Liver (tissue), 9 donors: ENCODE results near the gene KMT2E. TPM values are rescaled to one million over a fixed set of nuclear protein-coding genes. Genes with fewer than 3 reads are reported as not detected.

Experiments used
- DNase-seq: peaks from one replicate; pipeline ENCODE4 v3.0.0-alpha.2; 2017; ENCODE audit warnings: low spot score
- H3K27ac ChIP-seq, 2 donors: one replicate each; pipeline ENCODE4 v1.7.0; 2013; ENCODE audit warnings: inconsistent platforms in 2 of 2, low read length in 2 of 2, control low read depth in 1 of 2, low read depth in 1 of 2, mild to moderate bottlenecking in 1 of 2
- H3K27me3 ChIP-seq, 4 donors: one replicate each; pipeline versions ENCODE4 v1.6.1 to v1.7.0; 2013; ENCODE audit warnings: low read length in 3 of 4, inconsistent platforms in 1 of 4, mild to moderate bottlenecking in 1 of 4, moderate library complexity in 1 of 4; ENCODE audit not compliant: control insufficient read depth in 4 of 4, insufficient read depth in 4 of 4
- H3K36me3 ChIP-seq, 4 donors: one replicate each; pipeline versions ENCODE4 v1.6.1 to v1.7.0; 2013; ENCODE audit warnings: low read length in 3 of 4, mild to moderate bottlenecking in 3 of 4, low read depth in 1 of 4, moderate library complexity in 1 of 4; ENCODE audit not compliant: control insufficient read depth in 4 of 4, insufficient read depth in 3 of 4
- H3K4me1 ChIP-seq, 4 donors: one replicate each; pipeline versions ENCODE4 v1.6.1 to v1.7.0; 2013; ENCODE audit warnings: low read length in 3 of 4, mild to moderate bottlenecking in 3 of 4, moderate library complexity in 1 of 4; ENCODE audit not compliant: control insufficient read depth in 4 of 4, insufficient read depth in 4 of 4
- H3K4me3 ChIP-seq, 3 donors: one replicate each; pipeline versions ENCODE4 v1.6.1 to v1.7.0; 2013; ENCODE audit warnings: low read length in 3 of 3, control low read depth in 1 of 3, low read depth in 1 of 3, mild to moderate bottlenecking in 1 of 3
- H3K9ac ChIP-seq, 2 donors: one replicate each; pipeline ENCODE4 v1.7.0; 2013; ENCODE audit warnings: low read length in 2 of 2, mild to moderate bottlenecking in 2 of 2, moderate library complexity in 2 of 2, control low read depth in 1 of 2, low read depth in 1 of 2
- H3K9me3 ChIP-seq, 4 donors: one replicate each; pipeline versions ENCODE4 v1.6.1 to v1.7.0; 2013; ENCODE audit warnings: low read length in 3 of 4; ENCODE audit not compliant: control insufficient read depth in 4 of 4
- ATF3 ChIP-seq: IDR thresholded peaks from 2 replicates; pipeline ENCODE4 v1.6.1; 2016; ENCODE audit warnings: antibody characterized with exemption
- EGR1 ChIP-seq, 2 donors: IDR thresholded peaks; 2 replicates each; pipeline ENCODE4 v1.6.1; 2016 to 2018; ENCODE audit warnings: antibody characterized with exemption in 2 of 2, low read depth in 2 of 2
- FOXA1 ChIP-seq: IDR thresholded peaks from 2 replicates; pipeline ENCODE4 v1.6.1; 2016; ENCODE audit warnings: antibody characterized with exemption
- FOXA2 ChIP-seq: IDR thresholded peaks from 2 replicates; pipeline ENCODE4 v1.6.1; 2016; ENCODE audit warnings: antibody characterized with exemption
- HNF4A ChIP-seq, 2 donors: conservative IDR thresholded peaks; 2 replicates each; pipeline ENCODE4 v1.6.1; 2016; ENCODE audit warnings: antibody characterized with exemption in 2 of 2, mild to moderate bottlenecking in 2 of 2
- HNF4G ChIP-seq: IDR thresholded peaks from 2 replicates; pipeline ENCODE4 v1.6.1; 2016; ENCODE audit warnings: antibody characterized with exemption
- JUND ChIP-seq, 2 donors: IDR thresholded peaks; 2 replicates each; pipeline ENCODE4 v1.6.1; 2016; ENCODE audit warnings: antibody characterized with exemption in 2 of 2
- NR2F2 ChIP-seq: IDR thresholded peaks from 2 replicates; pipeline ENCODE4 v1.6.1; 2016; ENCODE audit warnings: antibody characterized with exemption
- RAD21 ChIP-seq, 2 donors: IDR thresholded peaks; 2 replicates each; pipeline ENCODE4 v1.6.1; 2016; ENCODE audit warnings: antibody characterized with exemption in 2 of 2, mild to moderate bottlenecking in 2 of 2
- RXRA ChIP-seq, 2 donors: IDR thresholded peaks; 2 replicates each; pipeline ENCODE4 v1.6.1; 2017 to 2018; ENCODE audit warnings: antibody characterized with exemption in 2 of 2, mild to moderate bottlenecking in 1 of 2
- SP1 ChIP-seq: IDR thresholded peaks from 2 replicates; pipeline ENCODE4 v1.6.1; 2018; ENCODE audit warnings: antibody characterized with exemption, mild to moderate bottlenecking
- TAF1 ChIP-seq: conservative IDR thresholded peaks from 2 replicates; pipeline ENCODE4 v1.6.1; 2016; ENCODE audit warnings: antibody characterized with exemption, mild to moderate bottlenecking
- YY1 ChIP-seq: IDR thresholded peaks from 2 replicates; pipeline ENCODE4 v1.6.1; 2016; ENCODE audit warnings: antibody characterized with exemption, mild to moderate bottlenecking
- WGBS: extraction: QIAGEN DNeasy Blood & Tissue Kit; methylation state at CpG from one replicate; pipeline ENCODE4 v1.1.7; 2013; 5-methylcytosine and 5-hydroxymethylcytosine counted together
- polyA plus RNA-seq, 2 donors: library from polyadenylated mRNA; stranded (reverse) in 1 of 2; unstranded in 1 of 2; fragments of 200-250 nt in 1 of 2; fragments of >200 nt in 1 of 2; fragmentation: Nextera tagmentation in 1 of 2; extraction: Ambion mirVana in 1 of 2; gene quantifications; one replicate each; pipeline versions ENCODE4 v1.2.1 to v1.2.3, GENCODE V29; 2013 to 2015
- total RNA-seq, 2 donors: library from RNA; depleted of rRNA; stranded (reverse); fragments of >200 nt; gene quantifications; one replicate each; pipeline ENCODE4 v1.2.3, GENCODE V29; 2014
- TF ChIP-seq, protein P1 (sequence below): IDR thresholded peaks from 2 replicates; pipeline ENCODE4 v1.6.1; 2016; ENCODE audit warnings: antibody characterized with exemption, mild to moderate bottlenecking
- TF ChIP-seq, protein P2 (sequence below): IDR thresholded peaks from 2 replicates; pipeline ENCODE4 v1.6.1; 2016; ENCODE audit warnings: antibody characterized with exemption
- TF ChIP-seq, protein P3 (sequence below): IDR thresholded peaks from 2 replicates; pipeline ENCODE4 v1.6.1; 2016; ENCODE audit warnings: antibody characterized with exemption
- TF ChIP-seq, protein P4 (sequence below): fragments of 150-350 bp; IDR thresholded peaks from 2 replicates; pipeline ENCODE4 v1.5.1; 2017; ENCODE audit warnings: improper control_type of control experiment, low read depth, low read length; ENCODE audit not compliant: missing input control
- donor health status: healthy.
- donor health status: healthy.
- donor health status: healthy.
- donor health status: healthy.
- donor health status: healthy.

KMT2E gene
- total and polyA plus RNA-seq, 4 donors, result 7.1 to 55.6 (median 42.4) TPM

DNA sequence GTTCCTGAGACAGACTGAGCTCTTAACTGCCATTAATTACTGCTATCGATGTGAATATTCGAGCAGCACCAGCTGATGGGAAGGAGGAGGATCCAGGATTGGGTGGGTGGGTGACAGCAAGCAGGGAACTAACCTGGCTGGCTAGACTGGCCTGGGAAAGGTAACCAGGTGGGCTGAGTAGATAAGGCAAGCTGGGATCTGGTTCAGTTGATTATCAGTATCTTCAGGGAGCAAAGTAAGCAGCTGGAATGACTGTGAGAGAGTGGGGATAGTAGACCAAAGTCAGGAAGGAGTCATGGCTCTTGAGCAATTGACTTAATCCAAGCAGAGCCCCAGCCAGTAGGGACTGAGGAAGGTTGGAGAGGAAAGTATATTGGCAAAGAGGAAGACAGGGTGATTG lies 46.9 kb upstream of the KMT2E start:
- H3K4me1 ChIP-seq, result peaks cover 3 to 16% (median 14%) of the 10 kb centered on the region in 4 donors

GRCh38 chr7:104967595-104967994 lies 46.4 kb upstream of the KMT2E start:
- DNase-seq, result no peak
- Histone ChIP-seq H3K27me3 (no peaks in the 10 kb centered on the region), H3K27ac (no peak overlapping the region), H3K4me3 (no peak overlapping the region), H3K9ac (no peak overlapping the region), H3K4me1 (peaks cover 3 to 16% (median 14%) of the 10 kb centered on the region in 4 donors), H3K9me3 (no peaks in the 10 kb centered on the region), H3K36me3 (no peaks in the 10 kb centered on the region)
- WGBS, result 94% methylated on average over 4 of the region's 4 CpGs
- TF ChIP-seq, protein P1, sequence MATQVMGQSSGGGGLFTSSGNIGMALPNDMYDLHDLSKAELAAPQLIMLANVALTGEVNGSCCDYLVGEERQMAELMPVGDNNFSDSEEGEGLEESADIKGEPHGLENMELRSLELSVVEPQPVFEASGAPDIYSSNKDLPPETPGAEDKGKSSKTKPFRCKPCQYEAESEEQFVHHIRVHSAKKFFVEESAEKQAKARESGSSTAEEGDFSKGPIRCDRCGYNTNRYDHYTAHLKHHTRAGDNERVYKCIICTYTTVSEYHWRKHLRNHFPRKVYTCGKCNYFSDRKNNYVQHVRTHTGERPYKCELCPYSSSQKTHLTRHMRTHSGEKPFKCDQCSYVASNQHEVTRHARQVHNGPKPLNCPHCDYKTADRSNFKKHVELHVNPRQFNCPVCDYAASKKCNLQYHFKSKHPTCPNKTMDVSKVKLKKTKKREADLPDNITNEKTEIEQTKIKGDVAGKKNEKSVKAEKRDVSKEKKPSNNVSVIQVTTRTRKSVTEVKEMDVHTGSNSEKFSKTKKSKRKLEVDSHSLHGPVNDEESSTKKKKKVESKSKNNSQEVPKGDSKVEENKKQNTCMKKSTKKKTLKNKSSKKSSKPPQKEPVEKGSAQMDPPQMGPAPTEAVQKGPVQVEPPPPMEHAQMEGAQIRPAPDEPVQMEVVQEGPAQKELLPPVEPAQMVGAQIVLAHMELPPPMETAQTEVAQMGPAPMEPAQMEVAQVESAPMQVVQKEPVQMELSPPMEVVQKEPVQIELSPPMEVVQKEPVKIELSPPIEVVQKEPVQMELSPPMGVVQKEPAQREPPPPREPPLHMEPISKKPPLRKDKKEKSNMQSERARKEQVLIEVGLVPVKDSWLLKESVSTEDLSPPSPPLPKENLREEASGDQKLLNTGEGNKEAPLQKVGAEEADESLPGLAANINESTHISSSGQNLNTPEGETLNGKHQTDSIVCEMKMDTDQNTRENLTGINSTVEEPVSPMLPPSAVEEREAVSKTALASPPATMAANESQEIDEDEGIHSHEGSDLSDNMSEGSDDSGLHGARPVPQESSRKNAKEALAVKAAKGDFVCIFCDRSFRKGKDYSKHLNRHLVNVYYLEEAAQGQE, result no peak
- no peak for TF ChIP-seq HNF4A (conservative IDR thresholded peaks at IDR 0.05)
- TF ChIP-seq TAF1, result no peak
- no peak for TF ChIP-seq NR2F2
- no peak for TF ChIP-seq JUND (IDR thresholded peaks at IDR 0.05)
- TF ChIP-seq, protein P2, sequence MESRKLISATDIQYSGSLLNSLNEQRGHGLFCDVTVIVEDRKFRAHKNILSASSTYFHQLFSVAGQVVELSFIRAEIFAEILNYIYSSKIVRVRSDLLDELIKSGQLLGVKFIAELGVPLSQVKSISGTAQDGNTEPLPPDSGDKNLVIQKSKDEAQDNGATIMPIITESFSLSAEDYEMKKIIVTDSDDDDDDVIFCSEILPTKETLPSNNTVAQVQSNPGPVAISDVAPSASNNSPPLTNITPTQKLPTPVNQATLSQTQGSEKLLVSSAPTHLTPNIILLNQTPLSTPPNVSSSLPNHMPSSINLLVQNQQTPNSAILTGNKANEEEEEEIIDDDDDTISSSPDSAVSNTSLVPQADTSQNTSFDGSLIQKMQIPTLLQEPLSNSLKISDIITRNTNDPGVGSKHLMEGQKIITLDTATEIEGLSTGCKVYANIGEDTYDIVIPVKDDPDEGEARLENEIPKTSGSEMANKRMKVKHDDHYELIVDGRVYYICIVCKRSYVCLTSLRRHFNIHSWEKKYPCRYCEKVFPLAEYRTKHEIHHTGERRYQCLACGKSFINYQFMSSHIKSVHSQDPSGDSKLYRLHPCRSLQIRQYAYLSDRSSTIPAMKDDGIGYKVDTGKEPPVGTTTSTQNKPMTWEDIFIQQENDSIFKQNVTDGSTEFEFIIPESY, result no peak
- TF ChIP-seq EGR1 (IDR thresholded peaks at IDR 0.05; ENCODE audit: low read depth in 2 of 2), result no peak
- TF ChIP-seq ATF3, result no peak
- TF ChIP-seq FOXA2, result no peak
- TF ChIP-seq RXRA (IDR thresholded peaks at IDR 0.05), result no peak
- TF ChIP-seq HNF4G, result no peak

More for the DNA sequence above, 46.9 kb upstream of the KMT2E start:
- Histone ChIP-seq H3K27ac (no peak overlapping the region), H3K9me3 (no peaks in the 10 kb centered on the region), H3K4me3 (no peak overlapping the region), H3K27me3 (no peaks in the 10 kb centered on the region), H3K9ac (no peak overlapping the region), H3K36me3 (no peaks in the 10 kb centered on the region)
- 97% methylated on average over 2 of the region's 2 CpGs for WGBS
- no peak for DNase-seq
- TF ChIP-seq RAD21 (IDR thresholded peaks at IDR 0.05) (no peak), RXRA (IDR thresholded peaks at IDR 0.05) (no peak), YY1 (no peak), SP1 (no peak), NR2F2 (no peak), HNF4G (no peak), FOXA1 (no peak), EGR1 (IDR thresholded peaks at IDR 0.05; ENCODE audit: low read depth in 2 of 2) (no peak), ATF3 (no peak)
- TF ChIP-seq, protein P1, result no peak
- TF ChIP-seq, protein P3, sequence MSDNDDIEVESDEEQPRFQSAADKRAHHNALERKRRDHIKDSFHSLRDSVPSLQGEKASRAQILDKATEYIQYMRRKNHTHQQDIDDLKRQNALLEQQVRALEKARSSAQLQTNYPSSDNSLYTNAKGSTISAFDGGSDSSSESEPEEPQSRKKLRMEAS, result no peak
- TF ChIP-seq, protein P4, sequence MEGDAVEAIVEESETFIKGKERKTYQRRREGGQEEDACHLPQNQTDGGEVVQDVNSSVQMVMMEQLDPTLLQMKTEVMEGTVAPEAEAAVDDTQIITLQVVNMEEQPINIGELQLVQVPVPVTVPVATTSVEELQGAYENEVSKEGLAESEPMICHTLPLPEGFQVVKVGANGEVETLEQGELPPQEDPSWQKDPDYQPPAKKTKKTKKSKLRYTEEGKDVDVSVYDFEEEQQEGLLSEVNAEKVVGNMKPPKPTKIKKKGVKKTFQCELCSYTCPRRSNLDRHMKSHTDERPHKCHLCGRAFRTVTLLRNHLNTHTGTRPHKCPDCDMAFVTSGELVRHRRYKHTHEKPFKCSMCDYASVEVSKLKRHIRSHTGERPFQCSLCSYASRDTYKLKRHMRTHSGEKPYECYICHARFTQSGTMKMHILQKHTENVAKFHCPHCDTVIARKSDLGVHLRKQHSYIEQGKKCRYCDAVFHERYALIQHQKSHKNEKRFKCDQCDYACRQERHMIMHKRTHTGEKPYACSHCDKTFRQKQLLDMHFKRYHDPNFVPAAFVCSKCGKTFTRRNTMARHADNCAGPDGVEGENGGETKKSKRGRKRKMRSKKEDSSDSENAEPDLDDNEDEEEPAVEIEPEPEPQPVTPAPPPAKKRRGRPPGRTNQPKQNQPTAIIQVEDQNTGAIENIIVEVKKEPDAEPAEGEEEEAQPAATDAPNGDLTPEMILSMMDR, result no peak
